Stimulated activated CD4-positive, alpha-beta T cell treated with anti-CD3 and anti-CD28 coated beads, Interleukin-15, amount 100 ng/mL, for 48 hours (primary cell): ENCODE data around the gene PLXND1.
A peak's percentile ranks its signal among the peaks of the same experiment; 100 is the strongest.
"Not testable (repeated sequence)": the region's sequence is repeated elsewhere in the genome, so short reads cannot be mapped to it uniquely, and the experiment has no call there.

Experiments used
- DNase-seq, 2 donors: peaks; one replicate each; pipeline ENCODE4 v3.0.0-alpha.2; 2020; ENCODE audit warnings: low read depth in 2 of 2

The PLXND1 gene, protein sequence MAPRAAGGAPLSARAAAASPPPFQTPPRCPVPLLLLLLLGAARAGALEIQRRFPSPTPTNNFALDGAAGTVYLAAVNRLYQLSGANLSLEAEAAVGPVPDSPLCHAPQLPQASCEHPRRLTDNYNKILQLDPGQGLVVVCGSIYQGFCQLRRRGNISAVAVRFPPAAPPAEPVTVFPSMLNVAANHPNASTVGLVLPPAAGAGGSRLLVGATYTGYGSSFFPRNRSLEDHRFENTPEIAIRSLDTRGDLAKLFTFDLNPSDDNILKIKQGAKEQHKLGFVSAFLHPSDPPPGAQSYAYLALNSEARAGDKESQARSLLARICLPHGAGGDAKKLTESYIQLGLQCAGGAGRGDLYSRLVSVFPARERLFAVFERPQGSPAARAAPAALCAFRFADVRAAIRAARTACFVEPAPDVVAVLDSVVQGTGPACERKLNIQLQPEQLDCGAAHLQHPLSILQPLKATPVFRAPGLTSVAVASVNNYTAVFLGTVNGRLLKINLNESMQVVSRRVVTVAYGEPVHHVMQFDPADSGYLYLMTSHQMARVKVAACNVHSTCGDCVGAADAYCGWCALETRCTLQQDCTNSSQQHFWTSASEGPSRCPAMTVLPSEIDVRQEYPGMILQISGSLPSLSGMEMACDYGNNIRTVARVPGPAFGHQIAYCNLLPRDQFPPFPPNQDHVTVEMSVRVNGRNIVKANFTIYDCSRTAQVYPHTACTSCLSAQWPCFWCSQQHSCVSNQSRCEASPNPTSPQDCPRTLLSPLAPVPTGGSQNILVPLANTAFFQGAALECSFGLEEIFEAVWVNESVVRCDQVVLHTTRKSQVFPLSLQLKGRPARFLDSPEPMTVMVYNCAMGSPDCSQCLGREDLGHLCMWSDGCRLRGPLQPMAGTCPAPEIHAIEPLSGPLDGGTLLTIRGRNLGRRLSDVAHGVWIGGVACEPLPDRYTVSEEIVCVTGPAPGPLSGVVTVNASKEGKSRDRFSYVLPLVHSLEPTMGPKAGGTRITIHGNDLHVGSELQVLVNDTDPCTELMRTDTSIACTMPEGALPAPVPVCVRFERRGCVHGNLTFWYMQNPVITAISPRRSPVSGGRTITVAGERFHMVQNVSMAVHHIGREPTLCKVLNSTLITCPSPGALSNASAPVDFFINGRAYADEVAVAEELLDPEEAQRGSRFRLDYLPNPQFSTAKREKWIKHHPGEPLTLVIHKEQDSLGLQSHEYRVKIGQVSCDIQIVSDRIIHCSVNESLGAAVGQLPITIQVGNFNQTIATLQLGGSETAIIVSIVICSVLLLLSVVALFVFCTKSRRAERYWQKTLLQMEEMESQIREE (N-terminal part only)

DNA sequence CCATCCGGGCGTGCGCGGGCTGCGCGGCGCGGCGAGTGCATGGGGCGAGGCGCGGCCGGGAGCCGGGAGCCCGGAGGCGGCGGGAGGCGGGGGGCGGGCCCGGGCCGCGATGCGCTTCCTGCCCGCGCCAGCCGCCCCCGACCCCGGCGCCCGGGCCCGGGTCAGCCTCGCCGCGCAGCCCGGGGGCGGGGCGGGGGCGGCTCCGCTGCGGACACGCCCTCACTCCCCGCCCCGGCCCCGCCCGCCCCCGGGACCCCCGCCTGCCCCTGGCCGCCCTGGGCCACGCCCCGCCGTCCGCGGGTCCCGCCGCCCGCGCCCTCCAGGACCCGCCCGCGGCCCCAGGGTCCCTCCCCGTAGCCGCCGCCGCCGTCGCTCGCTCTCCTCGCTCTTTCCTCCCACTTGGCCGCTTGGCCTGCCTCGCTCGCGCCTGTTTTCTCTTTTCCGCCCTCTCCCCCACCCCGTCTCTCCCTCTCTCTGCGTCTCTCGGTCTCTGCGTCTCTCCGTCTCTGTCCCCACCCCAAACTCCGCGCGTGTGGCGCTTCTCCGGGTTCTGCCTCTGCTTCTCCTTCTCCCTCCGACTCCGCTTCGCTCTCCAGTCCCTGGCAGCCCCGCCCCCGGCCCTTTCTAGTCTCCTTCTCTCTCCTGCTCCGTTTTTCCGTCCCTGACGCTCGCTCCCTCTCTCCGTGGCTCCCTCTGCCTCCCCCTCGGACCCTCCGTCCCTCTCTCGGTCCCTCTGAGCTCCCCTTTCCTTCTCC is at the start of gene PLXND1:
TSS of gene PLXND1 (minus strand) at position 41 of the 755 bp plus-strand sequence. CDS start at position 4, 37 bp downstream.
- no peak for DNase-seq

DNA sequence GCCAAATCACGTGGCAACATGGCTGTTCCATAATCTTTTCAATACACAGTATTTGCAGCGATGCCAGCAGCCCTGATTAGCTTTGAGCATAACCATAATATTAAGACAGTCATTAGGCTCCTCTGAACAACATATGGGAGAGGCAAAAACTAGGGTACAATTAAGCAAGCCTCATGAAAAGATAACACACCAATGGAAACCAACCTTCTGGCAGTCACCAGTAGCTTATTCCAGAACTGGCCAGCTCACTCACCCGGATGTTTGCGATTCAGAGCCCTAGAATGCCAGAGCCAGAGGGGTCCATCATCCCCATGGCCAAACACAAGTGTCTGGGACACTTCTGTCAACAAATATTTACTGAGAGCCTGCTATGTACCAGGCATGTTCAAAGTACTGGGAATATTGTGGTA is 48.8 kb upstream of the PLXND1 start:
- DNase-seq, result no peak

DNA sequence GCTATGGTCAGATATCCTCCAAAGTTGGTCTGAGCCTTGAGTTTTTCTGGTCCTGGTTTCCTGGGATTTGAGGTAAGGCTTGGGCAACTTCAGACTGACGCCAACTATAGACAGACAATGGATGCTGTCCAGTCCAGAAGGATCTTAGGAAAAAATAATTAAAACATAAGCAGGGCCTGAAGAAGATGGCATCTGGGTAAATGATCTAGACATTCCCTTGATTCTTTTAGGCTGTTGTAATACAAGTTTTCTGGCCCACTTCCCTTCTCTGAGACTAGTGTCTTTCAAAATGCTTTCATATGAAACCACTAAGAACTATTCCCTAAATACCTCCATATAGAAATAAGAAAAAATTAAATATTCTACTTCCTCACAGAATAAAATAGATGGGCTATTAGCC is 47.7 kb upstream of the PLXND1 start:
- no peak for DNase-seq

DNA sequence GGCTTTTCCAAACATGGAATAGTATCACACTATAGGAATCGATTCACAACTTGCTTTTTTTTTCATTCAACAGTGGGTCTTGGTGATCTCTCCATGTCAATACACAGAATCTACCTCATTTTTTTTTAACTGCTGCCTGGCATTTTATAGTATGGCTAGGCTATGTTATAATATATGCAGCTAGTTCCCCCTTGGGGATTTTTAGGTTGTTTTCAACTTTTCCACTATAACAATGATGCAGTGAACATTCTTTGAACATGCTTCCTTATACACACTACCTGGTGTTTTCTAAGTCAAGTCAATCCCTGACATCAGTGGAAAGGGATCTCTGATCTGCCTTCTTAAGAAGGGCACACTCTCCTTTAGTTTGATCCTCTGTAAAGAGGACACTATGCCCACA is 46.5 kb upstream of the PLXND1 start:
- DNase-seq, result no peak

DNA sequence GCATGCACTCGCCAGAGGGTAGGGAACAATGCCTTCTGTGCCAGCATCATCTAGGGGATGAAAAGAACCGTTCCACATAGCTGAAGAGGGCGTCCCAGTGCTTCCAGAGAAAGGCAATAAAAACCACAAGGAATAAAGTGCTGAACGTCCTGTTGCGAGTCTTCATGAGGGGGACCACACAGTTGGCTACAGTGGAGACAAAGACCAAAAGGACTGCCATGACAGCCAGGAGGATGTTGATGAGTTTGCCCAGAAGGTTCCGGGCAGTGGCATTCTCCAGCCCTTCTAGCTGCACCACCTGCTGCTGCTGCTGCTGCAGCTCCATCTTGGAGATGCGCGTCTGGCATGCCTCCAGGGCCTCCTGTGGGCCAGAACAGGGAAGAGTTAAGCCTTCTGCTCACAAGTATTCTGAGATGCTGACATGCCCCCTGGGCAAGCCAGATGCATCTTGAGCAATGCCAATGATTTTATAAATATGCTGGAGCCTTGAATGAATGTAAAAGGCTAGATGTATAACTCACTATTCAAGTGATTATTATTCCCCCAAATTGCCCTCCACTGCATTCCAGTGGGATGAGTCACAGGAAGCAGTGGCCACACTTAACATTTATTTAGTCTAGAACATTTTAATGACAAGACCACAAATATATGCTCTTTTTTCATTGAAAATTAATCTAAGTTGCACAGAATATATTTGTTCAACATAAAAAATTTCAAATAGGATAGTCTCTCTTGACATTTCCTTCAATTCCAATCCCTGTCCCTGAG is 45.1 kb upstream of the PLXND1 start:
- DNase-seq, result no peak

DNA sequence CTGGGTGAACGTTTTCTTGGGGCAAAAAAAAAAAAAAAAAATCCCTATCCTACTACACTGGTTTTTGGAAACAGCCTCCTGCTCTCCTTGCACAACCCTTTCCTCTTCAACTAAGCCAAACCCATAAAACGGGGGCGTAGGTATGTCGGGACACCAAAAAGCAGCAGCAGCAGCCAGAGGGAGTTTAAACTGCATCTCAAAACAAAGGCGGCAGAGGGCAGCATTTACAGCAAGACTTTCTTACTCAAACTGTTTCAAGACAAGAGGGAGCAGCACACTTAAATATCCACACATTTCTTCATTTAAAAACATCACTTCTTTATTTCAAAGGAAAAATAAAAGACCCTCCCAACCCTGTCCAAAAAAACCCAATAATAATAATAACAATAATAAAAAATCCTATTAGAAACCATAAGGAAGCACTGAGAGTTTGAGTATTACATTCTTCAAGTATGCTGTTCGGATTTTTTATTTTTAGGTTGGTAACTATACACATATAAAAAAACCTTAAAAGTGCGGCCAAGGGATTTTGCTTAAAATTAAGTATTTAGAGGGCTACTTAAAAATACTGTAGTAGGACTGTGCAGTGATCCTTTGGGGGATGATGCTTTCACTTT is 43.9 kb upstream of the PLXND1 start:
- DNase-seq, result peak; percentile 38 to 52

DNA sequence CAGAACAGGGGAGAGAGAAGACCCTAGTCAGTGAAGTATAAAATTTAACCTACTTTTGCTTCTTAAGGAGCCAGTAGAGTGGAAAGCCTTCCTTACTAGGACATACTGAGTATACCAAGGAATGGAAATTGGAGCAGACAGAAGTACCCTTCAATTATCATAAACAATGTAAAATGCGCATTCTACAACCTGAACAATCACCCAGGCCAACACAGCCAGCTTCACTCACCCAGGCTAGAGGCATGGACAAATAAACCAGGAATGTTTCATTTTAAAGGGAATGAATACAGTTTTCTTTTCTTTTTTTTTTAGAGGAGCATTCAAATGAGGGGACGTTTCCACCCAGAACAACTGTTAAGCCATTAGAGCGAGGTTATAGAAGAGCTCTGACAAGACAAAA is 41.9 kb upstream of the PLXND1 start:
- no peak for DNase-seq

DNA sequence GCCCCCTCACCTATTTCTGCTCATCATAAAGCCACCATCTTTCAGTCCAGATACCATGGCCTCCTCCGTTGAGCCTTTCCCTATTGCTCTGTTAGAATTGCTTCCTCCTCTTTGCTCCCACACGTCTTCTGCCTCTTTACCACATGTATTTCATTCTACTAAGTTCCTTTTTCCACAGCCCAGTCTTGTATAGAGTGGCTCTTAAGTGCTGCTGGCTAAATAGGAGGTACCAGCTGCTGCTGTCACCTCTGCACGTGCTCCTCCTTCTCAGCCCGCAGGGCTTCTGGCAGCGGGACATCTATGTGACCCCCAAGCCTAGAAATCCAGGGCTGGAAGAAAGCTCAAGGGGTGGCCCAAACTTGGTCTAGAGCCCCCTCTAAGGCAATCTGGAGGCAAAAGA is 38.8 kb upstream of the PLXND1 start:
- no peak for DNase-seq

DNA sequence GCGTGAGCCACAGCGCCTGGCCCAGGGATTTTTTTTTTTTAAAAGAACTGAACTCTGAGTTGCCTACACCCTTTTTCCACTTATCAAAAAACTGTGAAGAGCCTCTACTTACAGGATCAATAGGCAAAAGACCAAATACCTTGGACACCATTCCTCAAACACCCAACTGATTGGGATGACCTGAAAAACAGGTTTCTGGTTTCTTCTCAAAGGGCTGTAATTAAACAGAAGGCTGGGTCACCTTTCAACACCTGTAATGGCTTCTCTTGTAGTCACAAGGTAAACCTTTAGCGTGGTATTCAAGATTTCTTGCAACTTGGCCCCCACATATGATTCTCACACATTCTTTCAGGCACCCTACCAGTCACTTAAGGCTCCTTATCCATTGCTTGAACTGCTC is 38.4 kb upstream of the PLXND1 start:
- no peak for DNase-seq

DNA sequence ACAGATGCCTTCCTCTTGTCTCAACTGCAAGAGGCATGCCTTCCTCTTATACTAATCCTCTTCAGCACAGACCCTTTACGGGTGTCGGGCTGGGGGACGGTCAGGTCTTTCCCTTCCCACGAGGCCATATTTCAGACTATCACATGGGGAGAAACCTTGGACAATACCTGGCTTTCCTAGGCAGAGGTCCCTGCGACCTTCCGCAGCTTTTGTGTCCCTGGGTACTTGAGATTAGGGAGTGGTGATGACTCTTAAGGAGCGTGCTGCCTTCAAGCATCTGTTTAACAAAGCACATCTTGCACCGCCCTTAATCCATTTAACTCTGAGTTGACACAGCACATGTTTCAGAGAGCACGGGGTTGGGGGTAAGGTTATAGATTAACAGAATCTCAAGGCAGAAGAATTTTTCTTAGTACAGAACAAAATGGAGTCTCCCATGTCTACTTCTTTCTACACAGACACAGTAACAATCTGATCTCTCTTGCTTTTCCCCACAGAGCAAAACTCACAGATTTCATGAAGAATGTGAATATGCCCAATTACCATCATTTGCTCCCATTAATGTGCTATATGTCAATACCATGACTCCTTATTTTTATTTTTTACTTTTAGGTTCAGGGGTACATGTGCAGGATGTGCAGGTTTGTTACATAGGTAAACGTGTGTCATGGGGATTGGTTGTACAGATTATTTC is 35.2 kb upstream of the PLXND1 start:
- DNase-seq, result not testable (repeated sequence)

DNA sequence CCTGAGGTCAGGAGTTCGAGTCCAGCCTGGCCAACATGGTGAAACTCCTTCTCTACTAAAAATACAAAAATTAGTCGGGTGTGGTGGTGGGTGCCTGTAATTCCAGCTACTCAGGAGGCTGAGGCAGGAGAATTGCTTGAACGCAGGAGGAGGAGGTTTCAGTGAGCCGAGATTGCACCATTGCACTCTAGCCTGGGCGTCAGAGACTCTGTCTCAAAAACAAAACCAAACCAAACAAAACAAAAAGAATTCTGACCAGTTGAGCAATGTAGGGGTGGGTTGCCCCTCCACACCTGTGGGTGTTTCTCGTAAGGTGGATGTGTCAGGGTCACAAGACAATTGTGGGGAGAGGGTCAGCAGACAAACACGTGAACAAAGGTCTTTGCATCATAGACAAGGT is 34.5 kb upstream of the PLXND1 start:
- not testable (repeated sequence) for DNase-seq

DNA sequence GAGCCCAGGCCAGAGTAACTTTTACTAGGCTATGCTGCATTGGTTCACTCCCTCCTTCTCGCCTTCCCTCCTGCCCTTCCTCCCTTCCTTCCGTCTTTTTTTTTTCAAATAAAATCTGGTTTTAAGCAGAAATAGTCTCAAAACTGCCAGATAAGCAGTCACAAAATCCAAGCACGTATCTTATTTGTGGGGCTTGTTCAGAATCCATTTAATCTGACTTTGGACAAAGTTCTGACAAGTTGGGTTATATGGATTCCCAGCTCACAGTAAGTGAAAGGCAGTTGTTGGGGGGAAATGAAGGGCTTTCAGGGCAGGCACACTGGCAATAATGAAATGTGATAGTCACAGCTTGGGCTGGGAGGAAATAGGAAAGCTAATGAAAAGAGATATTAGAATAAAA is 32.0 kb upstream of the PLXND1 start:
- no peak for DNase-seq

DNA sequence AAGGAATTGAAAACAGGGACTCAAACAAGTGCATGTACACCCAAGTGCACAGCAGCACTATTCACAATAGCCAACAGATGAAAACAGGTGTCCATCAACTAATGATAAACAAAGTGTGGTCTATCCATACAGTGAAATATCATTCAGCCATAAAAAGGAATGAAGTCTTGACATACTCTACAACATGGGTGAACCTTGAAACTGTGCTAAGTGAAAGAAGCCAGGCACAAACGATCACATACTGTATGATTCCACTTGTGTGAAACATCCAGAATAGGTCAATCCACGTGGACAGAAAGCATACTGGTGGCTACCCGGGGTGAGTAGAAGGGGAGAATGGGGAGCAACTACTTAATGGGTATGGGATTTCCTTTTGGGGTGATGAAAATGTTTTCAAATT is 29.6 kb upstream of the PLXND1 start:
- no peak for DNase-seq

DNA sequence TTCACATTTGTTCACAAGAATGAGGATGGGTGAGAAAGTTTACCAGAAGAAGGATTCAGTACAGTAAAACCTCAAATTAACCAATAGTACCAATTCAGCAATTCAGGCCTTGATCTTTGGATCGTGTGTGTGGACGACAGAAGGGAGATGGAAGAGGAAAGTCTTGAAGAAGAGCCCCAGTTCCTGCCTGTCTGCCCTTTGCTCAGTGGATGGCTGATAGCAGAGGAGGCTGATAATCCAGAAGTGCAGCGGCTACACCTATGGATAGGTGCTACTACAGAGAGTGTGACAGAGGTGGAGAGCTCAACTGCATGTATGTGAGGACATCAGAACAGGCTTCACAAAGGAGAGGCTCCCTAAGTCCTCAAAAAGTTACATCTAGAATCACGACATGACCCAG is 29.2 kb upstream of the PLXND1 start:
- DNase-seq, result no peak

DNA sequence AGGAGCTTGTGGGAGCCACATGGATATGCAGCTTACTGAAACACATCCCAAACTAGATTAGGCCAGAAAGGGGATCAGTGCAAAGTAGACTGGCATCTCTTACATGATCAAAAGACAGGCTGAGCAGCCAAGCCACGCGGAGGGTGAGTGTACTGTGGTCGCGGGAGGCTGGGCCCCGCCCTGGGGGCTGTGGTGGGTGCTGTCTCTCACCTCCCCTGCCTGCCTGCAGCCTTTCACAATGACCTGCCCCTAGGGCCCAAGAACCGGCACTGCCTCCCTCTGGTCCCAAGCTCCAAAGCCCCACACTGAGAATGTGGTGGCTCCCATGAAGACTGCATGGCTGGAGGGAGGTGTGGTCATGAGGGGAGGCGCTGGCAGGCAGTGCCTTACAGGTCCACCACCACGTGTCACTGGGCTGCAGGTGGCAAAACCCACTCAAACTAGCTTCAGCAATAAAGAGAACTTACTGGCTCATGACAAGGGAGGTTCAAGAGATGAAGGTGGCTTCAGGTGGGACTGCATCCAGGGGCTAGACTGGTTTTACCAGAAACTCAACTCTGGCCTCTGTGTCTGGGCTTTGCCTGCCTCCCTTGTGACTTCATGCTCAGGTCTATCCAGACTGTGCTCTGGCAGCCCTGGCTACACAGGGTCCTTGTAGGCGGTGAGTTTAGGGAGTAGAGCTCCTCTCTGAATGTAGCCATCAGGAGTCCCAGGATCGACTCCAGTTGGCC is 27.4 kb upstream of the PLXND1 start:
- no peak for DNase-seq

DNA sequence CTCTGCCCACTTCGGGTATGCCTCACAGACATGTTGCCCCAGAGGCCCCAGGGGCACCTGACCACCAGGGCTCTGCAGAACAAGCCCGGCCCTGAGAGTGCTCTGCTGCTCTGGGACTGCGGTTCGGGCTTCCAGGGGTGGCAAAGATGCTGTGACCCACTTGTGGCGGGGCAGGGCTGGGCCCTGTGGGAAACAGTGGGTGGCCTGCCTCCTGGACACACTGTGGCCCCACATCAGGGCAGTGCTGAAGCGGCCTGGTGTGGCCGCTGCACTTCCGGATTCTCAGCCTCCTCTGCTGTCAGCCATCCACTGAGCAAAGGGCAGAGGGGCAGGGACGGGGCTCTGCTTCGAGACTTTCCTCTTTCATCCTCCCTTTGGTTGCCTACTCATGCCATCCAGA is 26.5 kb upstream of the PLXND1 start:
- DNase-seq, result no peak

DNA sequence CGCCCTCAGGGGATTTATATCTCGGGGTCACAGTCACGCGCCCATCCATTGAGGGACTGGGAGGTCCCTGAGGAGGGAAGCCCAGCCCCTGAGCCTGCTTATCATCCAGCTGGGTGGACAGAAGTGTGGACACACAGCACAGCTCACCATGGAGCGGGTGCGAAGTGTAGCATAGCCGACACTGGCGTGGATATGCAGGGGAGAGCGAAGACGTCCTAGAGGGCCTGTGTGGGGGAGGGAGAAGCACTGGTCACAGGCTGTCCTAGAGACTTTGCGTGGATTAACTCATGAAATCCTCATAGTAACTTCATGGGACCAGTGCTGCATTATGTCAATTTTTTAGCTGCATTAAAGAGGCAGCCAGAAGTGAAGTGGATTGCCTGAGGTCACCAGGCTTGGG is 26.1 kb upstream of the PLXND1 start:
- DNase-seq, result no peak

DNA sequence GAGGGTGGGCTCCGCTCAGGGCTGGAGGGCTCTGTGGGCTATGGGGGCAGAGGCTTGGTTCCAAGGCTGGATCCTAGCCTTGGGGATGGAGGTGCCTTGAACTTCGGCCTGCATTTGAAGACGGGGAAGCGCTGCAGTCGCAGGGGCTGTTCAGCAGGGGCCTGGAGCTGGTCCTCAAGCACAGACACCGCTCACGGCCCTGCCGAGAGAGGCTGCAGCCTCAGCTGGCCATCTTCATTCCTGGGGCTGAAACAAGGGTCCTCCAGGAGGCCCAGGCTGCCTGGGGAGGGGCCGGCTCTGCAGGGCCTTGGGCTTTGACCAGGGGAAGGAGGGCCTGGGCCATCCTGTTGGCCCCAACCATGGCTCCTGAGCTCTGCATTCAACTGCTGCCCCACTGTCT is 25.6 kb upstream of the PLXND1 start:
- DNase-seq, result no peak

DNA sequence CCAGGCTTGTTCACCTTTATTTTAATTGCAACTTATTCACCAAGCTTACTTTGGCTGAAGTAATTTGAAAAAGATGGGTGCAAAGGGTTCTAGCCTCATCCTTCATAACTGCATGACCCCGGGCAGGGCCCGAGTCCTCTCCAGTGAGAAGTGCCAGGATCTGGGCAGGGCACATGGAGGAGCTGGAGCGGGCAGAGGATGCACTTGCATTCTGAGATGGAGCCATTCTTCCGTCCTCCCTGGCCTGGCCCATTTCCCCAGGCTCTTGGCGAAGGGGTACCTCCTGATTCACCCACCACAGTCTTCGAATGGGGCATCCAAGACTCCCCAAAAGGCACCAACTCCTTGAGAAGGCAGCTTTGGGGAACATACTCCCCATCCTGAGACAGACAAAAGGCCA is 22.5 kb upstream of the PLXND1 start:
- DNase-seq, result no peak
